ENCODE results near the gene AFG3L2. TPM values are rescaled to one million over a fixed set of nuclear protein-coding genes. Genes with fewer than 3 reads are reported as not detected.

Gene AFG3L2
- total RNA-seq, 1 experiment from 2014 or later = 73.5 TPM

GRCh38 chr18:12373116-12373770, 3.8 kb downstream of the AFG3L2 start:
- Histone ChIP-seq H3K4me2 (ENCODE audit: insufficient read depth, insufficient read length, low read length) (no peak overlapping the region), H3K27ac (ENCODE audit: insufficient read length, low read depth, low read length) (no peak overlapping the region)

More at GRCh38 chr18:12373116-12373770, 3.8 kb downstream of the AFG3L2 start:
- TF ChIP-seq CTCF (conservative IDR thresholded peaks at IDR 0.05) = no peak
- Histone ChIP-seq H3K14ac (ENCODE audit: insufficient read depth, low read length) (no peak overlapping the region), H3K27me3 (ENCODE audit: insufficient read depth, low read length) (no peaks in the 10 kb centered on the region), H4K8ac (replicated peaks; ENCODE audit: insufficient read length, low read depth, low read length) (no peak overlapping the region), H2BK120ac (ENCODE audit: low read depth, low read length, poor library complexity, severe bottlenecking) (no peak overlapping the region), H4K91ac (ENCODE audit: insufficient read length, low read depth, low read length) (no peak overlapping the region), H2BK12ac (ENCODE audit: insufficient read length, low read depth, low read length) (no peak overlapping the region), H3K18ac (ENCODE audit: insufficient read length, low read depth, low read length) (no peak overlapping the region), H3K4ac (ENCODE audit: low read depth, low read length) (no peak overlapping the region), H2BK15ac (ENCODE audit: low read depth, low read length) (no peak overlapping the region), H3K23me2 (ENCODE audit: insufficient read length, low read depth, low read length, poor library complexity, severe bottlenecking) (peaks cover 13% of the 10 kb centered on the region), H3K9me3 (ENCODE audit: control insufficient read depth, low read depth, low read length) (no peaks in the 10 kb centered on the region), H2BK5ac (ENCODE audit: insufficient read length, low read length) (no peak overlapping the region), H3K9ac (ENCODE audit: extremely low read depth, insufficient read length, low read length) (peak overlapping the region; percentile 9), H3K79me2 (ENCODE audit: insufficient read depth, low read length) (peaks cover 42% of the 10 kb centered on the region), H2AFZ (ENCODE audit: low read length) (no peak overlapping the region), H2BK20ac (ENCODE audit: low read depth, low read length, poor library complexity, severe bottlenecking) (no peak overlapping the region), H3K56ac (ENCODE audit: insufficient read length, low read depth, low read length) (no peak overlapping the region), H3K23ac (ENCODE audit: insufficient read length, low read depth, low read length) (no peak overlapping the region), H4K20me1 (ENCODE audit: control insufficient read depth, insufficient read depth, insufficient read length) (no peaks in the 10 kb centered on the region), H3K79me1 (ENCODE audit: insufficient read depth, low read depth, low read length, poor library complexity, severe bottlenecking) (no peaks in the 10 kb centered on the region), H3T11ph (ENCODE audit: low read length) (no peak overlapping the region), H3K4me1 (ENCODE audit: insufficient read depth, low read length) (peaks cover 4% of the 10 kb centered on the region; the same call in 1 of the 2 replicates), H2AK5ac (ENCODE audit: insufficient read length, low read length) (no peak overlapping the region), H4K5ac (ENCODE audit: insufficient read length, low read depth, low read length) (no peak overlapping the region)
- DNase-seq = no peak
- Mint-ChIP-seq H3K27ac (no peak overlapping the region), H3K27me3 (ENCODE audit: low read depth) (no peaks in the 10 kb centered on the region), H3K4me3 (no peak overlapping the region), H3K36me3 (ENCODE audit: insufficient read depth in 1 of 3, low read depth in 3 of 3) (peaks cover 6 to 23% (median 11%) of the 10 kb centered on the region in 3 experiments), H3K4me1 (peaks cover 25 to 30% of the 10 kb centered on the region in 2 experiments), H3K9me3 (no peaks in the 10 kb centered on the region; a peak in 2 of 5 replicates)
- no CpG with 5 or more reads among the region's 4 CpGs for WGBS (ENCODE audit: extremely low coverage, insufficient read length, low lambda C conversion rate)
